Activated naive CD8-positive, alpha-beta T cell treated with anti-CD3 and anti-CD28 coated beads, Interleukin-2, amount 50 U/mL, for 24 hours (primary cell): Measurements from ENCODE around the gene SHTN1.

Experiments
- ATAC-seq: fragments of 150-1000 bp; cut with Tn5 transposase; one replicate; pipeline ENCODE4 v1.10.0; 2021
- DNase-seq: peaks from one replicate; pipeline ENCODE4 v3.0.0; 2021
- H3K27ac Mint-ChIP-seq: one replicate; pipeline ENCODE4 v1.8.0; 2021; ENCODE audit warnings: mild to moderate bottlenecking, mixed read lengths
- H3K27me3 Mint-ChIP-seq: one replicate; pipeline ENCODE4 v1.8.0; 2021; ENCODE audit warnings: mixed read lengths
- H3K36me3 Mint-ChIP-seq: one replicate; pipeline ENCODE4 v1.8.0; 2021; ENCODE audit warnings: low read depth, mixed read lengths
- H3K4me1 Mint-ChIP-seq: one replicate; pipeline ENCODE4 v1.8.0; 2021; ENCODE audit warnings: mixed read lengths
- H3K4me3 Mint-ChIP-seq: one replicate; pipeline ENCODE4 v1.8.0; 2021; ENCODE audit warnings: mild to moderate bottlenecking, moderate library complexity, mixed read lengths
- H3K9me3 Mint-ChIP-seq: one replicate; pipeline ENCODE4 v1.8.0; 2021; ENCODE audit warnings: mixed read lengths

The SHTN1 gene

DNA sequence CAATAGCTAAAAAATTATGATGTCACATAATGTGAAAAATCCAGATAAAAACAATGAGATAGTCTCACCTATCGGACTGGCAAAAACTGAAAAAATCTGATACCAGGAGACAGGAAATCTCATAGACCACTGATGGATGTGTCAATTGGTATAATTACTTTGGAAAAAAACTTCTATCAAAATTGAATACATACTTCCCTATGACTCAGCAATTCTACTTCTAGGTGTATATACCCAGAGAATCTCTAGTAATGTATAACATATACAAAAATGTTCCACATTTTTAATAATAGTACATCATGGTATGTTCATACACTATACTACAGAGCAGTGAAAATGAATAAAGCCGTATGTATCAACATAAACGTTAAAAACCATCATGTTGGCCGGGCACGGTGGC, 34.9 kb downstream of the SHTN1 start:
- Mint-ChIP-seq H3K27ac (no peak overlapping the region), H3K4me1 (no peaks in the 10 kb centered on the region), H3K27me3 (no peaks in the 10 kb centered on the region), H3K9me3 (no peaks in the 10 kb centered on the region), H3K4me3 (no peak overlapping the region), H3K36me3 (no peaks in the 10 kb centered on the region)
- ATAC-seq = no peak
- no peak for DNase-seq

- no peaks in the 10 kb centered on the region for H3K4me1 Mint-ChIP-seq
- no peak for ATAC-seq
- no peak for DNase-seq
- H3K36me3 Mint-ChIP-seq = no peaks in the 10 kb centered on the region
- no peak overlapping the region for H3K4me3 Mint-ChIP-seq
- no peaks in the 10 kb centered on the region for H3K9me3 Mint-ChIP-seq
- no peaks in the 10 kb centered on the region for H3K27me3 Mint-ChIP-seq
- H3K27ac Mint-ChIP-seq = no peak overlapping the region
Measured at GRCh38 chr10:116968331-116968730, 36.7 kb downstream of the SHTN1 start.

DNA sequence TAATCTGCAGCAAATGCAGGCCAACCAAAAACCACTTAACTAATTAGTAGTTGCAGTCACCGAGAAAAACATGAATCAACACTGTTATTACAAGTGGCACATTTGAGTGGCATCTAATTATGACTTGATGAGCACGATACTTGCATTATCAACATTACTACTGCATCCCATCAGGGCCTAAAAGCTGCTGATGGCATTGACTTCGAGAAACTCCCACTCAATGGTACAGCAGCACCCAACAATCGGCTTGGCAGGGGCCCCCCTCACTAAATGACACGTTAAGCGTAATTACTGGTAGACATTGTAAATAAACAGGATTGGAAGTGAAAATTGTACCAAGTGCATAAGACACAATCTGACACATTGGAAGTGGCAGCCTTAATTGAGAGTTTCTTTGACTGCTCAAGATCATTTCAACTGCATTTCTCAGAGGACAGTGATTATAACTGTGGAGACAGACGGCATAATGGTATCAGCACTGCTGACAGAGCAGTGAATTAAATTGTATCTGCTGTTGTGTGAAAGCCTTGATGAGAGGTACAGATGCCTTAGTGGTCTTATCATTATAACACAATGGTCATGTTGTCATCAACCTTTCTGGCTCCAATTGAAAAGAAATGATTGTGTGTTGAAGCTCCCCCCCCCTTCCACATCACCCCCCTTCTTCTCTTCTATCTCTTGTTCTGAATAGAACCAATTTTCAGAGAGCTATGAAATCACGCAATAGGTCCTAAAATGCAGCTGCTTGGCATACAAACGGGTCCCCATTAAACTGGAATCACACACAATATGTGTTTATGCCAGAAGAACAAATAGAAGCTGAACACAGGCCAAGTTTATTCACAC, 43.4 kb downstream of the SHTN1 start:
- no peaks in the 10 kb centered on the region for H3K36me3 Mint-ChIP-seq
- no peak overlapping the region for H3K27ac Mint-ChIP-seq
- no peak for DNase-seq
- H3K4me3 Mint-ChIP-seq = no peak overlapping the region
- no peaks in the 10 kb centered on the region for H3K4me1 Mint-ChIP-seq
- ATAC-seq = no peak
- H3K27me3 Mint-ChIP-seq = no peaks in the 10 kb centered on the region
- no peaks in the 10 kb centered on the region for H3K9me3 Mint-ChIP-seq

DNA sequence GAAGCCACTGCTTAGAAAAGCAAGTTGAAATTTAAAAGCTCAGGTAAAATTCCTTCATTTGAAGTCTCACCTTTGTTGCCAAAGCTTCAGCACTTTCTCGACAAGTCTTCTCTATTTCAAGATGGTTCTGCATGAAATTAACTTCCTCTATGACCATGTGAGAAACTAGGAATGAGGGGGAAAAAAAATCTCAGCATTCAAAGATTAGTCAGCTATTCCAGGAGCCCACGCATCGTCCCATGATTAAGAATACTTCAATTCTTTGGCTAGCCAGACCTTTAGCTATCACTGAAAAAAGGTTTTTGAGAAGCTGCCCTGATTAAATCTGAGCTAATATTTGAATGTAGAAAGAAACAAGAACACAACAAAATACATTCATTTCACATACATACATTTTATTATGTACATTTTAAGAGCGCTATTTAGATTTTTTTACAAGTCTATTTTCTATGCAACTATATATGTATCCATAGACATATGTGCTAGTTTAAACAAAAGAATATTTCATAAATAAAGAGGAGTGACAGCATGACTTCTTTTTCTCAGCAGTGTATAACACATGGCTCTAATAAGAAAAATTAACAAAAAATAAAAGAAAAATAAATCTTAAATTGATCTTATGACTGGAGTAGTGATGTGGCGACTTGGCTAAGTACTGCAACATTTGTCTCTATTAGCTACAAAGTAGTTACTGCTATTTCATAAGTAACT, 44.8 kb downstream of the SHTN1 start:
- no peak for ATAC-seq
- Mint-ChIP-seq H3K27me3 (no peaks in the 10 kb centered on the region), H3K4me1 (no peaks in the 10 kb centered on the region), H3K9me3 (no peaks in the 10 kb centered on the region), H3K4me3 (no peak overlapping the region), H3K36me3 (no peaks in the 10 kb centered on the region), H3K27ac (no peak overlapping the region)
- DNase-seq = no peak

DNA sequence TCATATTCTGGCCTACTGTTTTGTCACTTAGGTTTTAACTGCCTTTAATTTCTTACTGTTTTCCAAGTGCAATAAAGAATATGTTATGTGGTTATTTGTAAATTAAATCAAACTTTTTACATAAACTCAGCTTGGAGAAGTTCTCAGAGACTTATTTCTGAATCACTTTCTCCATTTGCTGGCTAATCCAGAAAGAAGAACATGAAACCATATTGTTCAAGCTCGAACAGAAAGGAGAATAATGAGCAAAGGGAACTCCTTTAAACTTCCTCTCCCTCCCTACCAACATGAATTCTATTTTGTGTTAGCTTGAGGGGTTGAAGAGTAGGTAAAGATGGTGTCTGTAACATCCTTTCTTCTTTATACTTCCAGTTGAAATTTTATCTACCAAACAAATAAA, 52.3 kb downstream of the SHTN1 start:
- no peaks in the 10 kb centered on the region for H3K36me3 Mint-ChIP-seq
- no peak overlapping the region for H3K4me3 Mint-ChIP-seq
- H3K27me3 Mint-ChIP-seq = peaks cover 3% of the 10 kb centered on the region
- ATAC-seq (no peak), DNase-seq (no peak)
- no peaks in the 10 kb centered on the region for H3K9me3 Mint-ChIP-seq
- H3K4me1 Mint-ChIP-seq = no peaks in the 10 kb centered on the region
- H3K27ac Mint-ChIP-seq = no peak overlapping the region

DNA sequence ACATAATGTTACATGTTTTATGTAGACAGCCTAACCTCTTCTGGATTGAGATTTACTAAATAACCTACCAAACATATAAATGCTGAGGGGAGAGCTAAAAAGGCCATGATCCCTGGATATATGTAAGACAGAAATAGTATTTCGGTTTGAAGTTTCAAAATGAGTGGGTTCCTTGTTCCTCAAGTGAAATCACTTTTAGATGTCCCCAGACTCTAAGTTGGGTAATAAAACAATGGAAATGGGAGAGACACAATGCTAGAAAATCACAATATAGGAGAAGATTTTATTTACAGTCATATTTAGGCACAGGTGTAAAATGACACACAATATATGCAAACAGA, 56.5 kb downstream of the SHTN1 start:
- no peak for DNase-seq
- no peak overlapping the region for H3K27ac Mint-ChIP-seq
- no peaks in the 10 kb centered on the region for H3K9me3 Mint-ChIP-seq
- no peak for ATAC-seq
- H3K36me3 Mint-ChIP-seq = no peaks in the 10 kb centered on the region
- no peaks in the 10 kb centered on the region for H3K4me1 Mint-ChIP-seq
- H3K27me3 Mint-ChIP-seq = peaks cover 3% of the 10 kb centered on the region
- H3K4me3 Mint-ChIP-seq = no peak overlapping the region

DNA sequence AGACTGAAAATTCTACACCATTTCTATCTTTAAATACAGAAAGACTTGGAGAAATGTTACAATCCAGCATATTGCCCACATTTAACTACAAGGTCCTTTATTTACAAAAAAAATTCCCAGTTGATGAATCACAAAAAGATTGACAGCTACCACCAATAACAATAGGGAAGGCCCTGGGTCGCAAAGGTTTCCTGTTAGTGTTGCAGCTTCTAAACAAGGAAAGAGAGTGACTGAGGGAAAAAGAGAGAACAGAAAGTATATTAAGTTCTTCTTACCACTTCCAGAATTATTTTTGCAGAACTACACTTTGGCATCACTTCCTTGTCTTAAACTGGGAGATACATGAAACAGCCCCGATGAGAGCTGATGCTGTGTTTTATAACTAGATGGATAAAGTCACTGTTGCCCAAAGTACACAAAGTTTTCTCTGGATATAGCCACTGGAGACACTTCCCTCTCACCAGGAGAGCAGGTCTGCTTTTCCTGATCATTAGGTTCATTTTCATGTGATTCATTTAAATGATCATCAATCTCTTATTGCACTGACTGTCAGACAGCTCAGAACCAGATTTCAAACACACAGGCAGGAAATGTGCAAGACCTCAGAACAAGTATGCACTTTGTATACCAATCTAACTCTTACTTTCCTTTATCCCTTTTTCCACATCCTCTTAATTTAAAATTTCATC, 57.0 kb downstream of the SHTN1 start:
- Mint-ChIP-seq H3K9me3 (no peaks in the 10 kb centered on the region), H3K27ac (no peak overlapping the region), H3K4me1 (no peaks in the 10 kb centered on the region), H3K27me3 (peaks cover 3% of the 10 kb centered on the region), H3K36me3 (no peaks in the 10 kb centered on the region), H3K4me3 (no peak overlapping the region)
- DNase-seq = no peak
- no peak for ATAC-seq

GRCh38 chr10:116944911-116945310, 60.1 kb downstream of the SHTN1 start:
- Mint-ChIP-seq H3K9me3 (no peaks in the 10 kb centered on the region), H3K27me3 (no peaks in the 10 kb centered on the region), H3K27ac (no peak overlapping the region), H3K36me3 (no peaks in the 10 kb centered on the region), H3K4me3 (no peak overlapping the region), H3K4me1 (no peaks in the 10 kb centered on the region)
- no peak for ATAC-seq
- DNase-seq = no peak

- ATAC-seq (no peak), DNase-seq (no peak)
- peaks cover 5% of the 10 kb centered on the region for H3K9me3 Mint-ChIP-seq
- no peak overlapping the region for H3K4me3 Mint-ChIP-seq
- no peak overlapping the region for H3K27ac Mint-ChIP-seq
- no peaks in the 10 kb centered on the region for H3K27me3 Mint-ChIP-seq
- no peaks in the 10 kb centered on the region for H3K4me1 Mint-ChIP-seq
- H3K36me3 Mint-ChIP-seq = no peaks in the 10 kb centered on the region
Measured at GRCh38 chr10:116931806-116932205, 73.2 kb downstream of the SHTN1 start.

- H3K9me3 Mint-ChIP-seq = no peaks in the 10 kb centered on the region
- no peak overlapping the region for H3K27ac Mint-ChIP-seq
- H3K4me3 Mint-ChIP-seq = no peak overlapping the region
- ATAC-seq (no peak), DNase-seq (no peak)
- no peaks in the 10 kb centered on the region for H3K36me3 Mint-ChIP-seq
- H3K27me3 Mint-ChIP-seq = no peaks in the 10 kb centered on the region
- H3K4me1 Mint-ChIP-seq = no peaks in the 10 kb centered on the region
Measured at GRCh38 chr10:116926426-116926825, 78.6 kb downstream of the SHTN1 start.

- Mint-ChIP-seq H3K27ac (no peak overlapping the region), H3K27me3 (no peaks in the 10 kb centered on the region), H3K9me3 (no peaks in the 10 kb centered on the region), H3K4me3 (no peak overlapping the region), H3K36me3 (no peaks in the 10 kb centered on the region), H3K4me1 (no peaks in the 10 kb centered on the region)
- DNase-seq = no peak
- no peak for ATAC-seq
Measured at GRCh38 chr10:116925056-116925455, 79.9 kb downstream of the SHTN1 start.

DNA sequence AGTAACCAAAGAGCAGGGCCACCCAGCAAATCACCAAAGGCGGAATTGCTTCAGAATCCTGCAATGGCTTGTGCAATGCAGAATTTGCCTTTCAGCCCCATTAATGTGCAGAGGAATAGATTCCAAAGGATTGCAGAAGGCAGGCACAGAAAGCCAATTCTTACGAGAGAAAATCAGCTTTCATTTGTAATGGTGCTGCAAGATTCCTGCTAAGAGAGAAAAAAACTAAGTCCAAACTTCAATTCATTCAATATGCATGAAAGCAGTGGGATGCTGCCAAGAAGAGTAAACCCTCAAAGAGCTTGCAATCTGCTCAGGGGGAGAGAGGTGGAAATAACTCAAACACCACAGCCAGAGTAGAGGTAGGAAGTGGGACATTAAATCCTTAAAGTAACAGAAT, 85.3 kb downstream of the SHTN1 start:
- H3K27ac Mint-ChIP-seq = no peak overlapping the region
- peaks cover 2% of the 10 kb centered on the region for H3K27me3 Mint-ChIP-seq
- H3K4me3 Mint-ChIP-seq = no peak overlapping the region
- DNase-seq (no peak), ATAC-seq (no peak)
- H3K4me1 Mint-ChIP-seq = no peaks in the 10 kb centered on the region
- no peaks in the 10 kb centered on the region for H3K36me3 Mint-ChIP-seq
- no peaks in the 10 kb centered on the region for H3K9me3 Mint-ChIP-seq

DNA sequence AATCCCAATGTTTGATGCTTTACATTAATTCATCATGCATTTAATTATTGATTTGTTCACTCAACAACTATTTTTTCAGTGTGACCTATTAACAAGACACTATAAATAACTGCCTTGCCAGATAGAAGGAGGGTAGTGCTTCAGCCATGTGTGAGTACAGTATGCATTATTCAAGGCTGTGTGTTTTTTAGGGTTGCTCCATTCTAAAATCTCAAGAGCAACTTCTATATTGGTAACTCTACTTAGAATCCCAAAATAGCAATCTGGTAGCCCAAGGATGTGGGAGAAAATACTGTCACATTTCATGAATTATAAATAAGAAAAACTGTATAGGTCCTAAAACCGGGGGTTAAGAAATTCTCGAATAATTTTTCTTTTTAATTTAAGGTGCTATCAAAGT, 85.8 kb downstream of the SHTN1 start:
- Mint-ChIP-seq H3K4me1 (no peaks in the 10 kb centered on the region), H3K4me3 (no peak overlapping the region), H3K27me3 (peaks cover 4% of the 10 kb centered on the region), H3K36me3 (no peaks in the 10 kb centered on the region), H3K9me3 (no peaks in the 10 kb centered on the region), H3K27ac (no peak overlapping the region)
- ATAC-seq (no peak), DNase-seq (no peak)

DNA sequence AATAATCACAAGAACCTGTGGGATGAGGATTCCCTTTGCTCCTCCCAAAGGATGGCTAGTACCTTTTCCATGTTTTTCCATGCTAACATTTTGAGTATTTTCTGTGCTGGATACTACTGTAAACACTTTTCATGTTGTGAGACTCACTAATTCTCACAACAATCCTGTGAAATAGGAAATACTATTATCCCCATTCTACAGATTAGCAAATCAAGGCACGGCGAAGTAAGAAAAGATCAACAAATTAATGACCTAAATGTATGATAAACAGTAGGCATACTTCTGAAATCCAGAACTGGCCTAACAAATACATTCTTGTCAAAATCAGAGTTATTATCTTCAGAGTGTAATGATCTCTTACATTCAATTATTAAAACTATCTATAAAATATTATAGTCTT, 86.4 kb downstream of the SHTN1 start:
- DNase-seq (no peak), ATAC-seq (no peak)
- Mint-ChIP-seq H3K27ac (no peak overlapping the region), H3K4me1 (no peaks in the 10 kb centered on the region), H3K36me3 (no peaks in the 10 kb centered on the region), H3K9me3 (no peaks in the 10 kb centered on the region), H3K27me3 (peaks cover 4% of the 10 kb centered on the region), H3K4me3 (no peak overlapping the region)

DNA sequence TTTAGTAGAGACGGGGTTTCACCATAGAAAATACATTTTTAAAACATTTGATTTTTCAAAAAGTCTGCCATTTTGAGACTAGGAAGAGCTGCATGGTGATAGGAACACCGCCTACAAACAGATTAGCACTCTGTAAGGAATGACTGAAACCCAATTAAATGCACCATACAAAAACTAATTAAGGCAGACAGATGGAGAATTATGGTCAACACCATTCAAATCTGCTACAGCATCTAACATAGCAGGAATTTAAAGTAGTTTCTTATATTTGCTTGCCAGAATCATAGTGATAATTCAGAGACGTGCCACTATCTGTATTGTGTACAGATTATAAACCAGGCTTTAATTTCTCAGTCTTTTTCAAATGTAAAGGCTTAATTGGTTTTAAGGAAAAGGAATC, 87.5 kb downstream of the SHTN1 start:
- DNase-seq (no peak), ATAC-seq (no peak)
- Mint-ChIP-seq H3K27me3 (peaks cover 4% of the 10 kb centered on the region), H3K4me1 (no peaks in the 10 kb centered on the region), H3K9me3 (no peaks in the 10 kb centered on the region), H3K27ac (no peak overlapping the region), H3K36me3 (no peaks in the 10 kb centered on the region), H3K4me3 (no peak overlapping the region)
